Keratinocyte (primary cell): Measurements from ENCODE around the gene HYI. TPM values are rescaled to one million over a fixed set of nuclear protein-coding genes. Genes with fewer than 3 reads are reported as not detected.
"Not testable (repeated sequence)": the region's sequence is repeated elsewhere in the genome, so short reads cannot be mapped to it uniquely, and the experiment has no call there.

Experiments
- DNase-seq: peaks from one replicate; pipeline ENCODE4 v3.0.0-alpha.2; 2011; ENCODE audit warnings: low read depth, missing footprints, low spot score
- FAIRE-seq: peaks from 2 replicates; lab custom pipeline; 2011; peaks lifted over from hg19 to GRCh38; lab: Jason Lieb, UNC
- H2AFZ ChIP-seq: 2 replicates; pipeline ENCODE4 v1.6.0; 2012; ENCODE audit warnings: low read length, control low read depth, inconsistent platforms; ENCODE audit not compliant: control insufficient read depth
- H3K27ac ChIP-seq: 2 replicates; pipeline ENCODE4 v1.5.1; 2011; ENCODE audit warnings: low read length; ENCODE audit not compliant: control insufficient read depth, insufficient read depth
- H3K27me3 ChIP-seq: 3 replicates; pipeline ENCODE4 v1.6.0; 2011; ENCODE audit warnings: low read length; ENCODE audit not compliant: control insufficient read depth, insufficient read depth; ENCODE audit errors: extremely low read depth
- H3K36me3 ChIP-seq, 2 experiments: 2 replicates in 1 of 2; 3 replicates in 1 of 2; pipeline ENCODE4 v1.5.1; 2011; ENCODE audit warnings: low read length in 2 of 2, mild to moderate bottlenecking in 1 of 2; ENCODE audit not compliant: control insufficient read depth in 2 of 2, insufficient read depth in 2 of 2; ENCODE audit errors: extremely low read depth in 1 of 2
- H3K4me1 ChIP-seq: 3 replicates; pipeline ENCODE4 v1.5.1; 2011; ENCODE audit warnings: low read length; ENCODE audit not compliant: control insufficient read depth, insufficient read depth; ENCODE audit errors: extremely low read depth
- H3K4me2 ChIP-seq: 3 replicates; pipeline ENCODE4 v1.6.0; 2011; ENCODE audit warnings: low read depth, low read length; ENCODE audit not compliant: control insufficient read depth, insufficient read depth; ENCODE audit errors: extremely low read depth
- H3K4me3 ChIP-seq, 3 experiments: fragments of 200-600 bp in 1 of 3; sonication (generic) in 1 of 3; 2 replicates in 2 of 3; 3 replicates in 1 of 3; pipeline ENCODE4 v1.5.1; 2011 to 2016; ENCODE audit warnings: low read length in 3 of 3, mild to moderate bottlenecking in 3 of 3, control low read depth in 2 of 3, inconsistent platforms in 1 of 3, low read depth in 1 of 3, mixed read lengths in 1 of 3, mixed run types in 1 of 3, moderate library complexity in 1 of 3; ENCODE audit not compliant: control insufficient read depth in 2 of 3, insufficient read depth in 2 of 3; ENCODE audit errors: extremely low read depth in 1 of 3
- H3K79me2 ChIP-seq: 2 replicates; pipeline ENCODE4 v1.6.0; 2012; ENCODE audit warnings: low read length; ENCODE audit not compliant: control insufficient read depth, insufficient read depth
- H3K9ac ChIP-seq: 3 replicates; pipeline ENCODE4 v1.6.0; 2011; ENCODE audit warnings: low read length; ENCODE audit not compliant: control insufficient read depth, insufficient read depth; ENCODE audit errors: extremely low read depth
- H3K9me1 ChIP-seq: 3 replicates; pipeline ENCODE4 v1.6.0; 2011; ENCODE audit warnings: low read length; ENCODE audit not compliant: control insufficient read depth, insufficient read depth; ENCODE audit errors: extremely low read depth
- H3K9me3 ChIP-seq: 2 replicates; pipeline ENCODE4 v1.5.1; 2012; ENCODE audit warnings: low read depth, low read length; ENCODE audit not compliant: control insufficient read depth
- H4K20me1 ChIP-seq: 3 replicates; pipeline ENCODE4 v1.6.0; 2011; ENCODE audit warnings: low read length; ENCODE audit not compliant: control insufficient read depth, insufficient read depth; ENCODE audit errors: extremely low read depth
- EZH2 ChIP-seq: IDR thresholded peaks from one replicate; pipeline ENCODE4 v1.6.1; 2012; ENCODE audit warnings: inconsistent platforms, mild to moderate bottlenecking, low read length, moderate library complexity
- dilution Hi-C: fragments of 300-500 bp; cut with MboI; formaldehyde crosslinking; loops from one replicate; pipeline ENCODE4 v1.7.0; 2020; ENCODE audit warnings: low sequenced_read_pairs; ENCODE audit not compliant: extremely low pct_ligation_motif_present
- polyA plus RNA-seq, 5 experiments: library from polyadenylated mRNA; depleted of rRNA in 3 of 5; stranded (reverse) in 3 of 5; stranded (forward) in 1 of 5; unstranded in 1 of 5; fragments of >200 nt; gene quantifications; 1 replicate in 1 of 5; 2 replicates in 3 of 5; 3 replicates in 1 of 5; pipeline versions ENCODE4 v1.2.1 to v1.2.3, GENCODE V29; 2011 to 2012; ENCODE audit warnings: missing spikeins in 2 of 5, low read depth in 1 of 5, low replicate concordance in 1 of 5
- TF ChIP-seq, protein P1 (sequence below), 3 experiments: IDR thresholded peaks in 1 of 3; conservative IDR thresholded peaks in 1 of 3; optimal IDR thresholded peaks in 1 of 3; 2 replicates in 2 of 3; 3 replicates in 1 of 3; pipeline versions ENCODE3 to v1.5.1; 2011; ENCODE audit warnings: low read length in 3 of 3, mild to moderate bottlenecking in 3 of 3, moderate library complexity in 2 of 3, control low read depth in 1 of 3, inconsistent platforms in 1 of 3; ENCODE audit not compliant: insufficient read depth in 2 of 3; ENCODE audit errors: extremely low read depth in 1 of 3

HYI gene
- polyA plus RNA-seq, 1 donor (not counting 4 experiments of a cell fraction or from before 2014, with no cell fraction given): 26.9 TPM

DNA sequence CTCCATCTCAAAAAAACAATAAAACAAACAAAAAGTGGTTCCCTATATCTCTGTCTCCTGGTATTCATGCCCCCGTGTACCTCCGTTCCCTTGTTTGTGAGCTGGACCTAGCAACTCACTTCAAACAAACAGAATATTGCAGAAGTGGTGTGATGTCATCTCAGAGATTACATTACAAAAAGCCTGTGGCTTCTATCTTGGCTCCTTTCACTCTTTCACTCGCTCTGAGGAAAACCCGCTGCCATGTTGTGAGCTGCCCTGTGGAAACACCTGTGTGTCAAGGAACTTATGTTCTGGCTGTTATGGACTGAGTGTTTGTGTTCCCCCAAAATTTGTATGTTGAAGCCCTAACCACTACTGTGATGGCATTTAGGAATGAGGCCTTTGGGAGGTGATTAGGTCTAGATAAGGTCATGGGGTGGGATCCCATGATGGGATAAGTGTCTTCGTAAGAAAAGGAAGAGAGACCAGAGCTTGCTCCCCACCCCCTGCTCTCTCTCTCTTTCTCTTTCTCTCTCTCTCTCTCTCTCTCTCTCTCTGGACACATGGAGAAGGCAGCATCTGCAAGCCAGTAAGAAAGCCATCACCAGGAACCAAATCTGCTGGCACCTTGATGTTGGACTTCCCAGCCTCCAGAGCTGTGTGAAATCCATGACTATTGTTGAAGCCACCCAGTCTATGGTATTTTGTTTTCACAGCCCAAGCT lies 7.4 kb upstream of the HYI start:
- Histone ChIP-seq H3K4me2 (no peak overlapping the region), H2AFZ (no peak overlapping the region), H4K20me1 (no peaks in the 10 kb centered on the region), H3K9me3 (no peaks in the 10 kb centered on the region), H3K4me1 (peaks cover 4% of the 10 kb centered on the region), H3K9me1 (no peaks in the 10 kb centered on the region), H3K27me3 (no peaks in the 10 kb centered on the region), H3K27ac (no peak overlapping the region), H3K36me3 (no peaks in the 10 kb centered on the region), H3K79me2 (no peaks in the 10 kb centered on the region), H3K4me3 (no peak overlapping the region), H3K9ac (no peak overlapping the region)
- DNase-seq: no peak
- no peak for FAIRE-seq
- TF ChIP-seq, protein P1, sequence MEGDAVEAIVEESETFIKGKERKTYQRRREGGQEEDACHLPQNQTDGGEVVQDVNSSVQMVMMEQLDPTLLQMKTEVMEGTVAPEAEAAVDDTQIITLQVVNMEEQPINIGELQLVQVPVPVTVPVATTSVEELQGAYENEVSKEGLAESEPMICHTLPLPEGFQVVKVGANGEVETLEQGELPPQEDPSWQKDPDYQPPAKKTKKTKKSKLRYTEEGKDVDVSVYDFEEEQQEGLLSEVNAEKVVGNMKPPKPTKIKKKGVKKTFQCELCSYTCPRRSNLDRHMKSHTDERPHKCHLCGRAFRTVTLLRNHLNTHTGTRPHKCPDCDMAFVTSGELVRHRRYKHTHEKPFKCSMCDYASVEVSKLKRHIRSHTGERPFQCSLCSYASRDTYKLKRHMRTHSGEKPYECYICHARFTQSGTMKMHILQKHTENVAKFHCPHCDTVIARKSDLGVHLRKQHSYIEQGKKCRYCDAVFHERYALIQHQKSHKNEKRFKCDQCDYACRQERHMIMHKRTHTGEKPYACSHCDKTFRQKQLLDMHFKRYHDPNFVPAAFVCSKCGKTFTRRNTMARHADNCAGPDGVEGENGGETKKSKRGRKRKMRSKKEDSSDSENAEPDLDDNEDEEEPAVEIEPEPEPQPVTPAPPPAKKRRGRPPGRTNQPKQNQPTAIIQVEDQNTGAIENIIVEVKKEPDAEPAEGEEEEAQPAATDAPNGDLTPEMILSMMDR (optimal IDR thresholded peaks at IDR 0.05 in 1 of 3, IDR thresholded peaks at IDR 0.05 in 1 of 3, conservative IDR thresholded peaks at IDR 0.05 in 1 of 3; ENCODE audit: extremely low read depth in 1 of 3, insufficient read depth in 2 of 3, low read length in 3 of 3): no peak
- no peak for TF ChIP-seq EZH2
- dilution Hi-C loops: no loop called here

DNA sequence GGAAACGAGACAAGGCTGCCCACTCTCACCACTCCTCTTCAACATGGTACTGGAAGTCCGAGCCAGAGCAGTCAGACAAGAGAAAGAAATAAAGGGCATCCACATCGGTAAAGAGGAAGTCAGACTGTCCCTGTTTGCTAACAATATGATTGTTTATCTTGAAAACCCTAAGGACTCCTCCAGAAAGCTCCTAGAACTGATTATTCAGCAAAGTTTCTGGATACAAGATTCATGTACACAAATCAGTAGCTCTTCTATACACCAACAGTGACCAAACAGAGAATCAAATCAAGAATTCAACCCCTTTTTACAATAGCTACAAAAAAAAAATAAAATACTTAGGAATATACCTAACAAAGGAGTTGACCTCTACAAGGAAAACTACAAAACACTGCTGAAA lies 4.6 kb upstream of the HYI start:
- H3K36me3 ChIP-seq, H3K9me1 ChIP-seq, H3K9ac ChIP-seq, FAIRE-seq, DNase-seq, H3K27me3 ChIP-seq, H3K79me2 ChIP-seq, H3K9me3 ChIP-seq, H2AFZ ChIP-seq, H3K27ac ChIP-seq, H4K20me1 ChIP-seq, dilution Hi-C loops, H3K4me3 ChIP-seq, H3K4me2 ChIP-seq: not testable (repeated sequence)
- peaks cover 18% of the 10 kb centered on the region for H3K4me1 ChIP-seq
